GM12892 (cell line): Measurements from ENCODE around the gene ATP1B1. TPM values are rescaled to one million over a fixed set of nuclear protein-coding genes. Genes with fewer than 3 reads are reported as not detected.

Experiments
- DNase-seq: peaks from one replicate; pipeline ENCODE4 v3.0.0; 2011; ENCODE audit not compliant: insufficient read length
- FAIRE-seq: peaks from 2 replicates; lab custom pipeline; 2011; peaks lifted over from hg19 to GRCh38; lab: Jason Lieb, UNC
- POLR2A ChIP-seq: IDR thresholded peaks from 2 replicates; pipeline ENCODE4 v1.6.1; 2011; ENCODE audit warnings: low read depth, low read length, control low read depth
- POLR2AphosphoS5 ChIP-seq: IDR thresholded peaks from 2 replicates; pipeline ENCODE4 v1.6.1; 2011; ENCODE audit warnings: low read depth, low read length, control low read depth
- TAF1 ChIP-seq: IDR thresholded peaks from 2 replicates; pipeline ENCODE4 v1.6.1; 2011; ENCODE audit warnings: low read depth, mild to moderate bottlenecking, control low read depth, low read length, borderline replicate concordance
- polyA plus RNA-seq: library from polyadenylated mRNA; unstranded; fragments of >200 nt; gene quantifications from one replicate; pipeline ENCODE4 v1.2.1, GENCODE V29; 2012; ENCODE audit warnings: missing spikeins, inconsistent platforms; ENCODE audit not compliant: missing spikeins

ATP1B1 gene
- 27.3 TPM for polyA plus RNA-seq

GRCh38 chr1:169106095-169106920 is at the start of gene ATP1B1:
TSS of gene ATP1B1 (plus strand) at chr1:169106690. CDS start at chr1:169106830, 140 bp downstream.
- DNase-seq (peak; percentile 93), FAIRE-seq (peak; percentile 87)
- TF ChIP-seq POLR2AphosphoS5 (peak; percentile 91), POLR2A (peak; percentile 95), TAF1 (peak; percentile 78; the same call in 1 of the 2 replicates)

DNA sequence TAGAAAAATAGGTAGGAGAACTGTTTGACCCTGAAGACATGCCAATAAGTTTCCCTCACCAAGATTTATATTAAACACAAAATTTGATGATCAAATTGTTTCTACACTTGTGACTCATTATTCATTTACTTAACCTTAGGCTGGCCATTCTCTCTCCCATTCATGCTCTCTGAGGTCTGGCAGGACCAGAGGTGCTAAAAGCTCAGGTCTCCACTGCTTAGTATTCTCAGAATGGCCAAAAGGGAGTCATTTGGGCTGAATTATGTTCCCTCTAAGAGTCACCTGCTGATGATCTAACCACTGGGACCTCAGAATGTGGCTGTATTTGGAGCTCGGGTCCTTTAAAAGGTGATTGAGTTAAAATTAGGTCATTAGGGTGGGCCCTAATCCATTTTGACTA is 47.1 kb upstream of the ATP1B1 start:
- no peak for FAIRE-seq
- TF ChIP-seq POLR2A, result no peak
- TF ChIP-seq TAF1, result no peak
- TF ChIP-seq POLR2AphosphoS5, result no peak

GRCh38 chr1:169060043-169060722 is 46.3 kb upstream of the ATP1B1 start:
- no peak for DNase-seq
- TF ChIP-seq TAF1 (no peak), POLR2AphosphoS5 (no peak), POLR2A (no peak)
- peak; percentile 17 for FAIRE-seq

More for the DNA sequence above, 47.1 kb upstream of the ATP1B1 start:
- no peak for DNase-seq

- FAIRE-seq, result no peak
- TF ChIP-seq POLR2A, result no peak
- TF ChIP-seq TAF1, result no peak
- no peak for TF ChIP-seq POLR2AphosphoS5
- no peak for DNase-seq
Observed at GRCh38 chr1:169060919-169061639, 45.4 kb upstream of the ATP1B1 start.

DNA sequence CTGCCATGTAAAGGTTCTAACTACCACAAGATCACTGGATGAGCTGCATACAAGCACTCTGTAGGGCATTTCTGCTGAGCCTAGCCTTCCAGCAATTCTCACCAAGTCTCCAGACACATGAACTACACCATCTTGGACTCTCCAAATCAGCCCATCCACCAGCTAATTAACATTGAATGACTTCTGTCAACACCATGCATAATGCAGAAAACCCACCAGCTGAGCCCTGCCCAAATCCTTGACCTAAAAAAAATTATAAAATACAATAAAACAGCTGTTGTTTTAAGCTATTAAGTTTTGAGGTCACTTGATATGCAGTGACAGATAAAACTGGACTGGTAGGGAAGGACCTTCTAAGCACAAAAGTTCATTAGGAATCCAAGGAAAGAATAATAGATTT is 44.3 kb upstream of the ATP1B1 start:
- DNase-seq (no peak), FAIRE-seq (no peak)
- no peak for TF ChIP-seq POLR2AphosphoS5
- TF ChIP-seq POLR2A, result no peak
- no peak for TF ChIP-seq TAF1

GRCh38 chr1:169064103-169064502 is 42.4 kb upstream of the ATP1B1 start:
- TF ChIP-seq TAF1 (no peak), POLR2A (no peak), POLR2AphosphoS5 (no peak)
- FAIRE-seq (no peak), DNase-seq (no peak)

GRCh38 chr1:169070547-169070946 is 35.9 kb upstream of the ATP1B1 start:
- FAIRE-seq (no peak), DNase-seq (no peak)
- TF ChIP-seq TAF1 (no peak), POLR2AphosphoS5 (no peak), POLR2A (no peak)

DNA sequence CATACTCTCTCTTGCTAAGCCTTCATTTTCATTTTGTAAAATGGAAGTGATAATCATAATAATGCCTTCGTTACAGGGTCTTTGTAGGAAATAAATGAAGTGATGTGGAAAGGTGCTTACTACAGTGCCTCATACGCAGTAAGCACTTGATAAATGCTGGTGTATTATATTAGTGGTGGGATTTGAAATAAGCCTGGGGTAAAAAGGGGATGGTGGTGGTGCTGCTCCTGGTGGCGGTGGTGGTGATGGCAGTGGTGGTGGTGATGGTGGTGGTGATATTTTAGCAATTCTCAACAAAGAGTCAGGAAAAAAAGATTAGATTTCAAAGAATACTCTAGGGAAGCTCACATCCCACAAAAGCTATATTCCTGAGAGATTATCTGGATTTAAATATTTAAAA is 35.5 kb upstream of the ATP1B1 start:
- no peak for TF ChIP-seq POLR2A
- TF ChIP-seq POLR2AphosphoS5, result no peak
- no peak for TF ChIP-seq TAF1
- FAIRE-seq (no peak), DNase-seq (no peak)

DNA sequence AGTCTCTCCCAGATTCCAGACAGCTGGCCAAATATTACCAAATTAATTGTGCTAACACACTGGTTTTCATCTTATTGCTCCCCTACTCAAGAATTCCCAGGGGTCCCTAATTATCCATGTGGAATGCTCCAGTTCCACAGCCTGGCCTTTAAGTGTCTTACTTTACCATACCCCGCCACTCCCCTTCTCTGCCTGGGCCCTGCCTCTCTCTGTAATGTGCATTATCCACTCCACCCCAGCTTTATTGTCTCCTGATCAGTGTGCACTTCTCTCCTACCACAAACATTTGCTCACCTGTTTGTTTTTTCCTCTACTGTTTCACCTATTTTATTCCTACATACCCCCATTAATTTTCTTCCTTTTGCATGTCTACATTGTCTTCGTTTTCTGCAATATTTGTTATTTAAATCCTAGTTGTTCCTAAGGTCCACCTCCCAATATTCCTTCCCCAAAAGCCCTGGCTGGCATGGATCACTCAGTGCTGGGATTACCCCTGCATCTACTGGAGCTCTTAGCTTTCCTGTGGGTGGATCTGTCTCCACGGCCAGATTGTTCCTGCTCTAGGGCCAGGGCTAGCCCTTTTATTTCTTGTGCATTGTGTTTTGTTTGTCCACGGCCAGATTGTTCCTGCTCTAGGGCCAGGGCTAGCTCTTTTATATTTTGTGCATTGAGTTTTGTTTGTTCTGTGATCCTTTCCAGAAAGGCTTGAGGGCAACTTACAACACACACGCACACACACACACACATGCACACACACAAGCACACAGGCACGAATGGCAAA is 33.4 kb upstream of the ATP1B1 start:
- no peak for TF ChIP-seq TAF1
- TF ChIP-seq POLR2A, result no peak
- TF ChIP-seq POLR2AphosphoS5, result no peak
- DNase-seq, result no peak
- no peak for FAIRE-seq

DNA sequence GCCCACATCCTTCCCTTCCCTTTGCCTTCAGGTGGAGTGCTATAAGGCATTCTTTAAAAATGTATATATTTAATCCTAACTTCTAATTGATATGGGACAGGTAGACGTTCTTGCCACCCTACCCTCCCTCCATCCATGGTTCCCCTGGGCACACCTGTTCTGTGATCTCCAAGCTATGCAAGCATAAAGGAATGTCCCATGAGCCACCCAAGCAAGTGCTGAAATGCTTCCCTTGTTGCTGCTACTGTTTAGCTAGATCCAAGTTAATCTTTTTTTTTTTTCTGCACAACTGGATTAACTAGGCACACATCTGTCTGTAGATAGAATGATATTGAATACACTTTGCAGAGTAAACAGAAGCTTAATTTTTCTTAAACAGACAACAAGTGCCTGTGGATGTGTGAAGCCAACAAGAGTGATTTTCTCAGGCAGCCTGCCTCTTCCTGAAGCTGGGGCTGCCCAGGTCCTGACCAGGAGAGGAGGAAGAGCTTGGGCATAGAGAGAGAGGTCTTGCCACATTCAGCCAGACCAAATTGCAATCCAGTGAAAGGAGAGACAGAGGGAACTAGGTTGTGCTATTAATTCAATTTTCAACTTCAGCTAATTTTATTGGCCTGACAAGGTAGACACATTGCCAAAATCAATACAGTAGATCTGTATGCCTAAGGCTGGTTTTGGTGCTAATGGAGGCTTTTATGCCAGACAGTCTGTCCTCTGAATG is 28.2 kb upstream of the ATP1B1 start:
- FAIRE-seq (no peak), DNase-seq (no peak)
- TF ChIP-seq POLR2A, result no peak
- TF ChIP-seq TAF1, result no peak
- no peak for TF ChIP-seq POLR2AphosphoS5

DNA sequence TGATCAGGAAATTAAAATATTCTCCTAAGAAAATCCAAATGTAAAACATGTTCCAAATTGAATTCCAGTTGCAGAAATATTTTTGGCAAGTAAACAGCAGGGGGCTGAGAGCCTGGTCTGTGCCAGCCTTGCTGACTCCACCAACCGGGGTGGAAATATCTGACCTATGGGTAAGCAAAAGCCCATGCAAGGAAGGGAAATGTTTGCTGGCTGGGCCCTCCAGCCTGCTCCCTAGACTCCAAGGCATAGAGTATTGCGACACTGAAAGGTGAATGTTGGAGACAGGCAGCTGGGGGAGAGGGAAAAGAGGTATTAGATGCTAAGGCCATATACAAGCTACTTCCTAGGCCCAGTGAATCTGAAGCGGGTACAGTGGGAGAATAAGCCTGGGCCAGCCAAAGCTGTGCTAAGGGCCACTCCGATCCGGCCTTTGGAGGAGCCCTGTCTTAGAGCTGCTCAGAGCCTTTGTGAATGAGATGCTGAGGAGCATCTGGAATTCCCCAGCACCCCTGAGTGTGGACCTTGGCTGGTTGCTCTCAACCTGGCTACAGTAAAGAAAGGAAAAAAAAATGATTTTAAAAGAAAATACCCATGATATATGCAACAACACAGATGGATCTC is 24.9 kb upstream of the ATP1B1 start:
- TF ChIP-seq POLR2AphosphoS5 (no peak), TAF1 (no peak), POLR2A (no peak)
- DNase-seq, result no peak
- FAIRE-seq, result no peak

- DNase-seq (no peak), FAIRE-seq (no peak)
- TF ChIP-seq TAF1 (no peak), POLR2A (no peak), POLR2AphosphoS5 (no peak)
Observed at GRCh38 chr1:169085911-169086310, 20.6 kb upstream of the ATP1B1 start.
